ENCODE results near the gene NR5A1.

The NR5A1 gene

DNA sequence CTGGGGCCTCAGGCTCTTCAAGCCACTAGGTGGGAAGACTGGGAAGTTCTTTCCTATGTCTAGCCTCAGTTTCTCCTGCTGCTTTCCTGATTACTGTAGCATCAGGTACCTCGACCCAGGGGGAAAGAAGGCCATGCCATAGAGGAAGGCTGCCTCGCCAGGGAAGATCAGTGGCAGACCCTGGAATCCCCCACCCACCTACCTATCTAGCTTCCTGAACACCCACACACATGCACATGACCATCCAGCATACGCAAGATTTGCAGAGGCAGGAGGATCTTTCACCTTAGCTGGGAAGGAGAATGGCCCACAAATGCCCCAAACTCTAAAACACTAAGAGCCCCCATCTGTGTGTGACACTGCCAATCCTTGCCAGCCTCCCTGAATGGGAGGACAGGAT, 8.0 kb downstream of the NR5A1 start:
- Histone ChIP-seq H3K27ac (ENCODE audit: extremely low read depth, low read depth, low read length) (no peak overlapping the region), H3K36me3 (ENCODE audit: control insufficient read depth in 2 of 2, insufficient read depth in 1 of 2, low read length in 2 of 2) (no peaks in the 10 kb centered on the region), H3K4me3 (ENCODE audit: low read depth, low read length) (no peak overlapping the region), H3K9me3 (ENCODE audit: control insufficient read depth, insufficient read depth, low read depth, low read length) (no peaks in the 10 kb centered on the region), H3K4me1 (ENCODE audit: control insufficient read depth, insufficient read depth, low read length) (no peaks in the 10 kb centered on the region)
- POLR2A ChIA-PET, result interaction anchor here (0.5 to 0.7 kb wide), 2 partner anchors 10 to 647 kb away, joined by 3 to 4 read pairs; no protein-coding TSS in a partner anchor
- CTCF ChIA-PET, result interaction anchor here (1.0 kb wide), 1 partner anchor 24 kb away, joined by 4 read pairs; no protein-coding TSS in a partner anchor
- TF ChIP-seq ZNF184 (tag by site-specific recombination; IDR thresholded peaks at IDR 0.05) (no peak), ZNF792 (tag by site-specific recombination; IDR thresholded peaks at IDR 0.05) (no peak), ZNF600 (tag by site-specific recombination; IDR thresholded peaks at IDR 0.05) (no peak), ZNF76 (tag by site-specific recombination; IDR thresholded peaks at IDR 0.05; ENCODE audit: borderline replicate concordance, low read depth) (no peak), GLIS1 (tag by site-specific recombination; IDR thresholded peaks at IDR 0.05) (no peak), ZNF48 (tag by site-specific recombination; IDR thresholded peaks at IDR 0.05) (no peak), ZSCAN16 (tag by site-specific recombination; IDR thresholded peaks at IDR 0.05) (no peak), ZNF791 (tag by site-specific recombination; IDR thresholded peaks at IDR 0.05) (no peak), ZNF549 (tag by site-specific recombination; IDR thresholded peaks at IDR 0.05) (no peak), BCL11A (tag by site-specific recombination; IDR thresholded peaks at IDR 0.05; ENCODE audit: low read depth) (no peak), ZFHX2 (tag by site-specific recombination; conservative IDR thresholded peaks at IDR 0.05) (peak; percentile 78), ZNF169 (tag by site-specific recombination; IDR thresholded peaks at IDR 0.05) (no peak), ZNF248 (tag by site-specific recombination; IDR thresholded peaks at IDR 0.05) (no peak), ZNF426 (tag by site-specific recombination; IDR thresholded peaks at IDR 0.05) (no peak), TCF7L2 (IDR thresholded peaks at IDR 0.05; ENCODE audit: borderline replicate concordance, low read depth, low read length) (no peak), EGR2 (tag by site-specific recombination; IDR thresholded peaks at IDR 0.05; ENCODE audit: low read depth) (peak; percentile 69)
- TF ChIP-seq, protein P1, sequence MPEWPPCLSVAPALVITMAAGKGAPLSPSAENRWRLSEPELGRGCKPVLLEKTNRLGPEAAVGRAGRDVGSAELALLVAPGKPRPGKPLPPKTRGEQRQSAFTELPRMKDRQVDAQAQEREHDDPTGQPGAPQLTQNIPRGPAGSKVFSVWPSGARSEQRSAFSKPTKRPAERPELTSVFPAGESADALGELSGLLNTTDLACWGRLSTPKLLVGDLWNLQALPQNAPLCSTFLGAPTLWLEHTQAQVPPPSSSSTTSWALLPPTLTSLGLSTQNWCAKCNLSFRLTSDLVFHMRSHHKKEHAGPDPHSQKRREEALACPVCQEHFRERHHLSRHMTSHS (tag by site-specific recombination; IDR thresholded peaks at IDR 0.05), result no peak
- TF ChIP-seq, protein P2, sequence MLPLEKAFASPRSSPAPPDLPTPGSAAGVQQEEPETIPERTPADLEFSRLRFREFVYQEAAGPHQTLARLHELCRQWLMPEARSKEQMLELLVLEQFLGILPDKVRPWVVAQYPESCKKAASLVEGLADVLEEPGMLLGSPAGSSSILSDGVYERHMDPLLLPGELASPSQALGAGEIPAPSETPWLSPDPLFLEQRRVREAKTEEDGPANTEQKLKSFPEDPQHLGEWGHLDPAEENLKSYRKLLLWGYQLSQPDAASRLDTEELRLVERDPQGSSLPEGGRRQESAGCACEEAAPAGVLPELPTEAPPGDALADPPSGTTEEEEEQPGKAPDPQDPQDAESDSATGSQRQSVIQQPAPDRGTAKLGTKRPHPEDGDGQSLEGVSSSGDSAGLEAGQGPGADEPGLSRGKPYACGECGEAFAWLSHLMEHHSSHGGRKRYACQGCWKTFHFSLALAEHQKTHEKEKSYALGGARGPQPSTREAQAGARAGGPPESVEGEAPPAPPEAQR (tag by site-specific recombination; IDR thresholded peaks at IDR 0.05), result no peak

DNA sequence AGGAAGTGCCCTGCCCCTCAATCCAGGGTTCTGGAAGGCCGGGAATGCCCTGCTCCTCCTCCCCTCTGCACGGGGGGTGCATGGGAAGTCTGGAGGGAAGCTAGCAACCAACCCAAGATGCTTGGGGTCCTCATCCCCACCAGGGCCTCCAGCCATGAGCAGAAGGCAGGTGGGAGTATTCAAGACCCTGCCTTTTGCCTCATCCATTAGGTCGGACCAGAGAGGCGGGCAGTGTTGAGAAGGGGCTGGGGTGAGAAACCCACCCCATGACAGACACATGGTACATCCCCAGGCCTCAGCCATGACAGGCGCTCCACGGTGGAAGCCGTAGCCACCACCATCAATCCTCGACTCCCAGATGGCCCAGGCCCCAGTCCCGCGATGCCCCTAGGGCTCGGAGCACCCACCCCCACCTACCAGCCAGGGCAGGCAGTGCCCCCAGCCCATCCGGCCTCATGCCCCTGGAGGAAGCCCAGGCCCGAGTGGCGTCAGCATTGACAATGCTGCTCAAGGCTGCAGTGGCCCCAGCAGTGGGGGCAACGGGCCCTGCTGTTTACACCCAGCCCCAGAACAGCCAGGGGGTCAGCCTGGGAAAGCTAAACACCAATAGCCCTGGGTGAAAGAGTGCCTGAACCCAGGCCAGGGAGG, 8.6 kb downstream of the NR5A1 start:
- no peaks in the 10 kb centered on the region for H3K4me1 ChIP-seq (ENCODE audit: control insufficient read depth, insufficient read depth, low read length)
- no peak overlapping the region for H3K27ac ChIP-seq (ENCODE audit: extremely low read depth, low read depth, low read length)
- no peak overlapping the region for H3K4me3 ChIP-seq (ENCODE audit: low read depth, low read length)
- H3K9me3 ChIP-seq (ENCODE audit: control insufficient read depth, insufficient read depth, low read depth, low read length), result no peaks in the 10 kb centered on the region
- TF ChIP-seq, protein P3, sequence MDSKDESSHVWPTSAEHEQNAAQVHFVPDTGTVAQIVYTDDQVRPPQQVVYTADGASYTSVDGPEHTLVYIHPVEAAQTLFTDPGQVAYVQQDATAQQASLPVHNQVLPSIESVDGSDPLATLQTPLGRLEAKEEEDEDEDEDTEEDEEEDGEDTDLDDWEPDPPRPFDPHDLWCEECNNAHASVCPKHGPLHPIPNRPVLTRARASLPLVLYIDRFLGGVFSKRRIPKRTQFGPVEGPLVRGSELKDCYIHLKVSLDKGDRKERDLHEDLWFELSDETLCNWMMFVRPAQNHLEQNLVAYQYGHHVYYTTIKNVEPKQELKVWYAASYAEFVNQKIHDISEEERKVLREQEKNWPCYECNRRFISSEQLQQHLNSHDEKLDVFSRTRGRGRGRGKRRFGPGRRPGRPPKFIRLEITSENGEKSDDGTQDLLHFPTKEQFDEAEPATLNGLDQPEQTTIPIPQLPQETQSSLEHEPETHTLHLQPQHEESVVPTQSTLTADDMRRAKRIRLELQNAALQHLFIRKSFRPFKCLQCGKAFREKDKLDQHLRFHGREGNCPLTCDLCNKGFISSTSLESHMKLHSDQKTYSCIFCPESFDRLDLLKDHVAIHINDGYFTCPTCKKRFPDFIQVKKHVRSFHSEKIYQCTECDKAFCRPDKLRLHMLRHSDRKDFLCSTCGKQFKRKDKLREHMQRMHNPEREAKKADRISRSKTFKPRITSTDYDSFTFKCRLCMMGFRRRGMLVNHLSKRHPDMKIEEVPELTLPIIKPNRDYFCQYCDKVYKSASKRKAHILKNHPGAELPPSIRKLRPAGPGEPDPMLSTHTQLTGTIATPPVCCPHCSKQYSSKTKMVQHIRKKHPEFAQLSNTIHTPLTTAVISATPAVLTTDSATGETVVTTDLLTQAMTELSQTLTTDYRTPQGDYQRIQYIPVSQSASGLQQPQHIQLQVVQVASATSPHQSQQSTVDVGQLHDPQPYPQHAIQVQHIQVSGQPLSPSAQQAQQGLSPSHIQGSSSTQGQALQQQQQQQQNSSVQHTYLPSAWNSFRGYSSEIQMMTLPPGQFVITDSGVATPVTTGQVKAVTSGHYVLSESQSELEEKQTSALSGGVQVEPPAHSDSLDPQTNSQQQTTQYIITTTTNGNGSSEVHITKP (tag by site-specific recombination; IDR thresholded peaks at IDR 0.05), result peak; percentile 88
- TF ChIP-seq ZNF830 (tag by site-specific recombination; IDR thresholded peaks at IDR 0.05; ENCODE audit: low read depth), result no peak
- ChIA-PET POLR2A (interaction anchor here (0.7 kb wide), 1 partner anchor 10 kb away, joined by 4 read pairs; no protein-coding TSS in a partner anchor), CTCF (interaction anchor here (0.7 to 1.2 kb wide), 3 partner anchors 38 to 253 kb away, joined by 3 to 8 read pairs (median 4); no protein-coding TSS in a partner anchor)
- H3K36me3 ChIP-seq (ENCODE audit: control insufficient read depth in 2 of 2, insufficient read depth in 1 of 2, low read length in 2 of 2), result no peaks in the 10 kb centered on the region
